ENCODE measurements around the gene KLK1. TPM values are rescaled to one million over a fixed set of nuclear protein-coding genes. Genes with fewer than 3 reads are reported as not detected.

The KLK1 gene
- total RNA-seq, 4 donors from 2014 or later: 0.78 to 1.8 (median 1.5) TPM; not detected in 1

- Histone ChIP-seq H3K36me3 (peaks cover 0 to 24% (median 0%) of the 10 kb centered on the region in 3 donors), H3K4me1 (peaks cover 0 to 30% (median 19%) of the 10 kb centered on the region in 4 donors), H3K27me3 (no peaks in the 10 kb centered on the region), H3K27ac (peak overlapping the region; percentile 90 to 98 (median 96)), H3K4me3 (peak overlapping the region; percentile 64 to 99 (median 84)), H3K9me3 (no peaks in the 10 kb centered on the region)
- peak; percentile 97 for DNase-seq (ENCODE audit: low spot score in 2 of 2)
- 0% methylated on average over 31 to 62 of the region's 62 CpGs for WGBS, 2 donors
- TF ChIP-seq CTCF (IDR thresholded peaks at IDR 0.05): peak in 2 of 5 experiments; percentile 10 to 55
- peak; percentile 90 to 95 for TF ChIP-seq EP300 (IDR thresholded peaks at IDR 0.05)
- TF ChIP-seq POLR2A (IDR thresholded peaks at IDR 0.05): peak; percentile 42 to 50
Observed at GRCh38 chr19:50804420-50805272, 18.9 kb downstream of the KLK1 start.

- Histone ChIP-seq H3K27ac (peak overlapping the region; percentile 90 to 98 (median 96)), H3K9me3 (no peaks in the 10 kb centered on the region)
- 0% methylated on average over 35 to 40 of the region's 40 CpGs for WGBS, 2 donors
Observed at GRCh38 chr19:50803633-50804419, 19.8 kb downstream of the KLK1 start.

GRCh38 chr19:50801107-50801506, 22.5 kb downstream of the KLK1 start:
- Histone ChIP-seq H3K36me3 (peaks cover 0 to 59% (median 6%) of the 10 kb centered on the region in 3 donors), H3K4me3 (no peak overlapping the region), H3K27me3 (no peaks in the 10 kb centered on the region), H3K27ac (no peak overlapping the region), H3K9me3 (no peaks in the 10 kb centered on the region), H3K4me1 (peaks cover 0 to 30% (median 19%) of the 10 kb centered on the region in 4 donors)
- 82 to 85% methylated on average over 8 of the region's 8 CpGs for WGBS, 2 donors
- no peak for TF ChIP-seq POLR2A (IDR thresholded peaks at IDR 0.05)
- TF ChIP-seq EP300 (IDR thresholded peaks at IDR 0.05): no peak
- TF ChIP-seq CTCF (IDR thresholded peaks at IDR 0.05): no peak
- DNase-seq (ENCODE audit: low spot score in 2 of 2): no peak

More at GRCh38 chr19:50803633-50804419, 19.8 kb downstream of the KLK1 start:
- Histone ChIP-seq H3K4me3 (peak overlapping the region; percentile 64 to 99 (median 84)), H3K4me1 (peaks cover 0 to 30% (median 19%) of the 10 kb centered on the region in 4 donors), H3K27me3 (no peaks in the 10 kb centered on the region), H3K36me3 (peaks cover 0 to 32% (median 6%) of the 10 kb centered on the region in 3 donors)
- TF ChIP-seq CTCF (IDR thresholded peaks at IDR 0.05): no peak
- no peak for TF ChIP-seq EP300 (IDR thresholded peaks at IDR 0.05)
- TF ChIP-seq POLR2A (IDR thresholded peaks at IDR 0.05): no peak
- no peak for DNase-seq (ENCODE audit: low spot score in 2 of 2)

GRCh38 chr19:50799547-50799851, 24.1 kb downstream of the KLK1 start:
- Histone ChIP-seq H3K4me1 (peaks cover 0 to 21% (median 16%) of the 10 kb centered on the region in 4 donors), H3K27ac (no peak overlapping the region), H3K4me3 (no peak overlapping the region), H3K27me3 (no peaks in the 10 kb centered on the region), H3K9me3 (no peaks in the 10 kb centered on the region), H3K36me3 (peaks cover 0 to 67% (median 6%) of the 10 kb centered on the region in 3 donors)
- DNase-seq (ENCODE audit: low spot score in 2 of 2): no peak
- TF ChIP-seq CTCF (IDR thresholded peaks at IDR 0.05) (no peak), EP300 (IDR thresholded peaks at IDR 0.05) (no peak), POLR2A (IDR thresholded peaks at IDR 0.05) (no peak)
- WGBS, 2 donors: 75 to 84% methylated on average over 3 of the region's 3 CpGs

Measured in tibial nerve (tissue), 4 donors.